HepG2 (cell line): Measurements from ENCODE around the gene PHAX. TPM values are rescaled to one million over a fixed set of nuclear protein-coding genes. Genes with fewer than 3 reads are reported as not detected.

Experiments used
- FOXK1 ChIP-seq: sonication (generic); formaldehyde crosslinking; IDR thresholded peaks from 2 replicates; pipeline ENCODE4 v1.4.0; 2020; ENCODE audit warnings: low read depth, missing genetic modification reagents, borderline replicate concordance
- FOXK2 ChIP-seq: fragments of 450-650 bp; IDR thresholded peaks from 2 replicates; pipeline ENCODE4 v1.6.1; 2016
- KAT2B ChIP-seq: fragments of 150-350 bp; IDR thresholded peaks from 2 replicates; pipeline ENCODE4 v1.6.1; 2014; ENCODE audit warnings: low read depth, low read length, borderline replicate concordance
- KMT2B ChIP-seq: IDR thresholded peaks from 2 replicates; pipeline ENCODE4 v1.6.1; 2016; ENCODE audit warnings: missing genetic modification reagents, missing compliant biosample characterization
- MLLT10 ChIP-seq: sonication (generic); formaldehyde crosslinking; IDR thresholded peaks from 2 replicates; pipeline ENCODE4 v1.4.0; 2020; ENCODE audit warnings: missing genetic modification reagents
- NFKB2 ChIP-seq: sonication (generic); formaldehyde crosslinking; IDR thresholded peaks from 2 replicates; pipeline ENCODE4 v1.4.0; 2020; ENCODE audit warnings: missing genetic modification reagents, borderline replicate concordance
- RBFOX2 ChIP-seq: fragments of 200-400 bp; formaldehyde crosslinking; IDR thresholded peaks from 2 replicates; pipeline ENCODE4 v1.6.1; 2017; ENCODE audit warnings: low read depth, mild to moderate bottlenecking, low read length
- TP53 ChIP-seq: sonication (generic); formaldehyde crosslinking; conservative IDR thresholded peaks from 2 replicates; pipeline ENCODE4 v1.4.0; 2020; ENCODE audit warnings: missing genetic modification reagents
- ZNF496 ChIP-seq: sonication (generic); formaldehyde crosslinking; IDR thresholded peaks from 2 replicates; pipeline ENCODE4 v1.8.1; 2023; ENCODE audit warnings: mild to moderate bottlenecking, moderate library complexity, missing genetic modification reagents; ENCODE audit not compliant: insufficient replicate concordance
- polyA plus RNA-seq, 8 experiments: library from polyadenylated mRNA; depleted of rRNA in 3 of 8; stranded (reverse) in 7 of 8; unstranded in 1 of 8; fragments of >200 nt; fragmentation: Illumina TruSeq in 4 of 8; extraction: Trizol in 4 of 8; gene quantifications; 2 replicates each; pipeline versions ENCODE4 v1.2.1 to v1.2.3, GENCODE V29; 2011 to 2016; ENCODE audit warnings: low read depth in 4 of 8, missing spikeins in 1 of 8, mixed read lengths in 1 of 8; ENCODE audit not compliant: insufficient read depth in 1 of 8
- total RNA-seq, 5 experiments: library from RNA; depleted of rRNA; stranded (reverse); fragments of >200 nt; fragmentation: Illumina TruSeq; extraction: Trizol; gene quantifications; 2 replicates each; pipeline ENCODE4 v1.2.3, GENCODE V29; 2016; ENCODE audit warnings: low read depth in 1 of 5
- TF ChIP-seq, protein P1 (sequence below), 2 experiments: sonication (generic) in 1 of 2; formaldehyde crosslinking in 1 of 2; IDR thresholded peaks; 2 replicates each; pipeline versions ENCODE4 v1.4.0 to v1.6.1; 2016 to 2020; ENCODE audit warnings: borderline replicate concordance in 1 of 2, low read depth in 1 of 2, mild to moderate bottlenecking in 1 of 2, missing genetic modification reagents in 1 of 2
- TF ChIP-seq, protein P2 (sequence below): sonication (generic); formaldehyde crosslinking; IDR thresholded peaks from 2 replicates; pipeline ENCODE4 v1.4.0; 2020; ENCODE audit warnings: missing genetic modification reagents, borderline replicate concordance
- TF ChIP-seq, protein P3 (sequence below): IDR thresholded peaks from 2 replicates; pipeline ENCODE4 v1.6.1; 2016
- TF ChIP-seq, protein P4 (sequence below): sonication (generic); formaldehyde crosslinking; IDR thresholded peaks from 2 replicates; pipeline ENCODE4 v1.8.1; 2022; ENCODE audit warnings: low read depth, mild to moderate bottlenecking, missing genetic modification reagents
- TF ChIP-seq, protein P5 (sequence below): sonication (generic); formaldehyde crosslinking; IDR thresholded peaks from 2 replicates; pipeline ENCODE4 v1.8.1; 2023; ENCODE audit warnings: mild to moderate bottlenecking, missing genetic modification reagents, borderline replicate concordance

PHAX gene
- total and polyA plus RNA-seq, 2 of the 13 experiments (the other 11 are each of a cell fraction or from before 2014, with no cell fraction given) = 20.0 to 59.7 TPM

DNA sequence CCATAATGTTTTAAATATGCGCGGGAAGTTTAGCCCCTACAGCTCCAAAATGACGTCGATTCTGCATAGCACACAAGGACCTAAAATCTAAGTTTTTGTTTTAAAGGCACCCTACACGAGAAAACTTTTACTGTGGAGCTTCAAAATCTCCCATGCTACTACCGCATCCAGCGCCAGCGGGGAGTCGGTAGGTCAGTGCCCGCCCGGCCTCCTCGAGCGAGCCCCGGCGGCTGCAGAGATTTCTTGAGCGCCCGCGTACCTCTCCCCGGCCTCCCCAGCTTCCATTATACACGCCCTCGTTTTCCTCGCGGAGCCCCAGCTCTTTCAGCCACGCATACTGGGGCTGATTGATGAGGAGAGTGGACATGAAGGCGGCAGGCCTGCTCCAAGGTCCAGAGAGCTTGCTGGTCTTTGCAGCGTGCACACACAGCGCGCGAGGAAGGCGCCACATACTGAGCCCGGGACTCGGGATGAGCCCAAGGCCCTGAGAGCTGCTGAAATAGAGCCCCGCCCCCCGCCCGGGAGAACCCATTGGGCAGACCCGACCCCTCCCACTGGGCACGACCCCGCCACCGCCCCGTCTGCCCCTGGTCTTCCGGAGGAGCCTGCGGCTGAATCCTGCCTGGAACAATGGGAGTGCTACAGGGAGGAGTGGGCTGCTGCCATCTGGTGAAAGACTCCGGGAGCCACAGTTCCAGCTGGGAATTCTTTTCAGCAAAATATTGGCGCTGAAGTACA, 5.8 kb upstream of the PHAX start, which contains the start of gene ALDH7A1 (continued):
- TF ChIP-seq, protein P1, sequence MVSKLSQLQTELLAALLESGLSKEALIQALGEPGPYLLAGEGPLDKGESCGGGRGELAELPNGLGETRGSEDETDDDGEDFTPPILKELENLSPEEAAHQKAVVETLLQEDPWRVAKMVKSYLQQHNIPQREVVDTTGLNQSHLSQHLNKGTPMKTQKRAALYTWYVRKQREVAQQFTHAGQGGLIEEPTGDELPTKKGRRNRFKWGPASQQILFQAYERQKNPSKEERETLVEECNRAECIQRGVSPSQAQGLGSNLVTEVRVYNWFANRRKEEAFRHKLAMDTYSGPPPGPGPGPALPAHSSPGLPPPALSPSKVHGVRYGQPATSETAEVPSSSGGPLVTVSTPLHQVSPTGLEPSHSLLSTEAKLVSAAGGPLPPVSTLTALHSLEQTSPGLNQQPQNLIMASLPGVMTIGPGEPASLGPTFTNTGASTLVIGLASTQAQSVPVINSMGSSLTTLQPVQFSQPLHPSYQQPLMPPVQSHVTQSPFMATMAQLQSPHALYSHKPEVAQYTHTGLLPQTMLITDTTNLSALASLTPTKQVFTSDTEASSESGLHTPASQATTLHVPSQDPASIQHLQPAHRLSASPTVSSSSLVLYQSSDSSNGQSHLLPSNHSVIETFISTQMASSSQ (IDR thresholded peaks at IDR 0.05; ENCODE audit: low read depth) = peak; percentile 38; the same call in 1 of the 2 replicates
- TF ChIP-seq, protein P1 (CRISPR knock-in tag; IDR thresholded peaks at IDR 0.05; ENCODE audit: borderline replicate concordance) = peak; percentile 58; the same call in 1 of the 2 replicates
- TF ChIP-seq, protein P2, sequence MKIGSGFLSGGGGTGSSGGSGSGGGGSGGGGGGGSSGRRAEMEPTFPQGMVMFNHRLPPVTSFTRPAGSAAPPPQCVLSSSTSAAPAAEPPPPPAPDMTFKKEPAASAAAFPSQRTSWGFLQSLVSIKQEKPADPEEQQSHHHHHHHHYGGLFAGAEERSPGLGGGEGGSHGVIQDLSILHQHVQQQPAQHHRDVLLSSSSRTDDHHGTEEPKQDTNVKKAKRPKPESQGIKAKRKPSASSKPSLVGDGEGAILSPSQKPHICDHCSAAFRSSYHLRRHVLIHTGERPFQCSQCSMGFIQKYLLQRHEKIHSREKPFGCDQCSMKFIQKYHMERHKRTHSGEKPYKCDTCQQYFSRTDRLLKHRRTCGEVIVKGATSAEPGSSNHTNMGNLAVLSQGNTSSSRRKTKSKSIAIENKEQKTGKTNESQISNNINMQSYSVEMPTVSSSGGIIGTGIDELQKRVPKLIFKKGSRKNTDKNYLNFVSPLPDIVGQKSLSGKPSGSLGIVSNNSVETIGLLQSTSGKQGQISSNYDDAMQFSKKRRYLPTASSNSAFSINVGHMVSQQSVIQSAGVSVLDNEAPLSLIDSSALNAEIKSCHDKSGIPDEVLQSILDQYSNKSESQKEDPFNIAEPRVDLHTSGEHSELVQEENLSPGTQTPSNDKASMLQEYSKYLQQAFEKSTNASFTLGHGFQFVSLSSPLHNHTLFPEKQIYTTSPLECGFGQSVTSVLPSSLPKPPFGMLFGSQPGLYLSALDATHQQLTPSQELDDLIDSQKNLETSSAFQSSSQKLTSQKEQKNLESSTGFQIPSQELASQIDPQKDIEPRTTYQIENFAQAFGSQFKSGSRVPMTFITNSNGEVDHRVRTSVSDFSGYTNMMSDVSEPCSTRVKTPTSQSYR = peak; percentile 68; the same call in 1 of the 2 replicates
- no peak for TF ChIP-seq KAT2B
- peak; percentile 76 for TF ChIP-seq RBFOX2
- peak; percentile 87 for TF ChIP-seq KMT2B (CRISPR knock-in tag)
- 0 out of 2 replicates have a peak, but pooled peaks have one; percentile 27 for TF ChIP-seq FOXK1
- TF ChIP-seq, protein P3, sequence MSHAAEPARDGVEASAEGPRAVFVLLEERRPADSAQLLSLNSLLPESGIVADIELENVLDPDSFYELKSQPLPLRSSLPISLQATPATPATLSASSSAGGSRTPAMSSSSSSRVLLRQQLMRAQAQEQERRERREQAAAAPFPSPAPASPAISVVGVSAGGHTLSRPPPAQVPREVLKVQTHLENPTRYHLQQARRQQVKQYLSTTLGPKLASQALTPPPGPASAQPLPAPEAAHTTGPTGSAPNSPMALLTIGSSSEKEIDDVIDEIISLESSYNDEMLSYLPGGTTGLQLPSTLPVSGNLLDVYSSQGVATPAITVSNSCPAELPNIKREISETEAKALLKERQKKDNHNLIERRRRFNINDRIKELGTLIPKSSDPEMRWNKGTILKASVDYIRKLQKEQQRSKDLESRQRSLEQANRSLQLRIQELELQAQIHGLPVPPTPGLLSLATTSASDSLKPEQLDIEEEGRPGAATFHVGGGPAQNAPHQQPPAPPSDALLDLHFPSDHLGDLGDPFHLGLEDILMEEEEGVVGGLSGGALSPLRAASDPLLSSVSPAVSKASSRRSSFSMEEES (CRISPR knock-in tag) = no peak; the same call in 1 of the 2 replicates
- TF ChIP-seq FOXK2 = no peak
- TF ChIP-seq MLLT10 (CRISPR knock-in tag) = no peak
- TF ChIP-seq, protein P4, sequence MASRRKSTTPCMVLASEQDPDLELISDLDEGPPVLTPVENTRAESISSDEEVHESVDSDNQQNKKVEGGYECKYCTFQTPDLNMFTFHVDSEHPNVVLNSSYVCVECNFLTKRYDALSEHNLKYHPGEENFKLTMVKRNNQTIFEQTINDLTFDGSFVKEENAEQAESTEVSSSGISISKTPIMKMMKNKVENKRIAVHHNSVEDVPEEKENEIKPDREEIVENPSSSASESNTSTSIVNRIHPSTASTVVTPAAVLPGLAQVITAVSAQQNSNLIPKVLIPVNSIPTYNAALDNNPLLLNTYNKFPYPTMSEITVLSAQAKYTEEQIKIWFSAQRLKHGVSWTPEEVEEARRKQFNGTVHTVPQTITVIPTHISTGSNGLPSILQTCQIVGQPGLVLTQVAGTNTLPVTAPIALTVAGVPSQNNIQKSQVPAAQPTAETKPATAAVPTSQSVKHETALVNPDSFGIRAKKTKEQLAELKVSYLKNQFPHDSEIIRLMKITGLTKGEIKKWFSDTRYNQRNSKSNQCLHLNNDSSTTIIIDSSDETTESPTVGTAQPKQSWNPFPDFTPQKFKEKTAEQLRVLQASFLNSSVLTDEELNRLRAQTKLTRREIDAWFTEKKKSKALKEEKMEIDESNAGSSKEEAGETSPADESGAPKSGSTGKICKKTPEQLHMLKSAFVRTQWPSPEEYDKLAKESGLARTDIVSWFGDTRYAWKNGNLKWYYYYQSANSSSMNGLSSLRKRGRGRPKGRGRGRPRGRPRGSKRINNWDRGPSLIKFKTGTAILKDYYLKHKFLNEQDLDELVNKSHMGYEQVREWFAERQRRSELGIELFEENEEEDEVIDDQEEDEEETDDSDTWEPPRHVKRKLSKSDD (CRISPR knock-in tag) = no peak
- TF ChIP-seq, protein P5, sequence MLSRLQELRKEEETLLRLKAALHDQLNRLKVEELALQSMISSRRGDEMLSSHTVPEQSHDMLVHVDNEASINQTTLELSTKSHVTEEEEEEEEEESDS (CRISPR knock-in tag) = peak; percentile 79; the same call in 1 of the 2 replicates
- peak; percentile 80; the same call in 1 of the 2 replicates for TF ChIP-seq NFKB2 (CRISPR knock-in tag)
- TF ChIP-seq ZNF496 (CRISPR knock-in tag) = no peak
- TF ChIP-seq TP53 (CRISPR knock-in tag) = no peak
